ENCODE results near the gene RPL41. TPM values are rescaled to one million over a fixed set of nuclear protein-coding genes. Genes with fewer than 3 reads are reported as not detected.
"Not testable (repeated sequence)": the region's sequence is repeated elsewhere in the genome, so short reads cannot be mapped to it uniquely, and the experiment has no call there.

RPL41 gene
- total and polyA plus RNA-seq, 4 donors: 979 to 2,155 (median 1,482) TPM

- no peak for DNase-seq (ENCODE audit: low spot score)
- Histone ChIP-seq H3K36me3 (ENCODE audit: control insufficient read depth in 4 of 4, insufficient read depth in 3 of 4, low read depth in 1 of 4, low read length in 3 of 4) (no peaks in the 10 kb centered on the region), H3K9ac (ENCODE audit: low read depth in 1 of 2, low read length in 2 of 2) (no peak overlapping the region), H3K27ac (ENCODE audit: low read depth in 1 of 2, low read length in 2 of 2) (no peak overlapping the region), H3K9me3 (ENCODE audit: control insufficient read depth in 4 of 4, low read length in 3 of 4) (no peaks in the 10 kb centered on the region), H3K4me1 (ENCODE audit: control insufficient read depth in 4 of 4, insufficient read depth in 4 of 4, low read length in 3 of 4) (no peaks in the 10 kb centered on the region), H3K4me3 (ENCODE audit: low read depth in 1 of 3, low read length in 3 of 3) (no peak overlapping the region), H3K27me3 (ENCODE audit: control insufficient read depth in 4 of 4, insufficient read depth in 4 of 4, low read length in 3 of 4) (no peaks in the 10 kb centered on the region)
- TF ChIP-seq YY1 (IDR thresholded peaks at IDR 0.05): no peak
- no peak for TF ChIP-seq FOXA2 (IDR thresholded peaks at IDR 0.05)
- TF ChIP-seq ATF3 (IDR thresholded peaks at IDR 0.05): no peak
- TF ChIP-seq TAF1 (conservative IDR thresholded peaks at IDR 0.05): no peak
- WGBS: 90% methylated on average over 4 of the region's 4 CpGs
Observed at GRCh38 chr12:56071648-56072047, 44.8 kb upstream of the RPL41 start.

- DNase-seq (ENCODE audit: low spot score): no peak
- Histone ChIP-seq H3K9ac (ENCODE audit: low read depth in 1 of 2, low read length in 2 of 2) (no peak overlapping the region), H3K9me3 (ENCODE audit: control insufficient read depth in 4 of 4, low read length in 3 of 4) (no peaks in the 10 kb centered on the region), H3K27ac (ENCODE audit: low read depth in 1 of 2, low read length in 2 of 2) (no peak overlapping the region), H3K27me3 (ENCODE audit: control insufficient read depth in 4 of 4, insufficient read depth in 4 of 4, low read length in 3 of 4) (no peaks in the 10 kb centered on the region), H3K4me1 (ENCODE audit: control insufficient read depth in 4 of 4, insufficient read depth in 4 of 4, low read length in 3 of 4) (peaks cover 0 to 7% (median 4%) of the 10 kb centered on the region in 4 donors), H3K36me3 (ENCODE audit: control insufficient read depth in 4 of 4, insufficient read depth in 3 of 4, low read depth in 1 of 4, low read length in 3 of 4) (no peaks in the 10 kb centered on the region), H3K4me3 (ENCODE audit: low read depth in 1 of 3, low read length in 3 of 3) (no peak overlapping the region)
- 94% methylated on average over 5 of the region's 5 CpGs for WGBS
- TF ChIP-seq JUND (IDR thresholded peaks at IDR 0.05) (no peak), ATF3 (IDR thresholded peaks at IDR 0.05) (no peak), REST (IDR thresholded peaks at IDR 0.05) (no peak), HNF4A (conservative IDR thresholded peaks at IDR 0.05) (no peak), NR2F2 (IDR thresholded peaks at IDR 0.05) (no peak), RXRA (IDR thresholded peaks at IDR 0.05) (no peak), ZBTB33 (IDR thresholded peaks at IDR 0.05) (no peak), RAD21 (IDR thresholded peaks at IDR 0.05) (no peak), FOXA2 (IDR thresholded peaks at IDR 0.05) (no peak), GABPA (IDR thresholded peaks at IDR 0.05 in 1 of 2, conservative IDR thresholded peaks at IDR 0.05 in 1 of 2) (no peak), TAF1 (conservative IDR thresholded peaks at IDR 0.05) (no peak), MAX (IDR thresholded peaks at IDR 0.05) (no peak), CTCF (IDR thresholded peaks at IDR 0.05; ENCODE audit: low read depth, low read length, missing input control) (no peak), FOXA1 (IDR thresholded peaks at IDR 0.05) (no peak)
Observed at GRCh38 chr12:56074396-56074795, 42.0 kb upstream of the RPL41 start.

GRCh38 chr12:56077966-56078365, 38.5 kb upstream of the RPL41 start:
- not testable (repeated sequence) for DNase-seq (ENCODE audit: low spot score); H3K27ac ChIP-seq (ENCODE audit: low read depth in 1 of 2, low read length in 2 of 2); H3K27me3 ChIP-seq (ENCODE audit: control insufficient read depth in 4 of 4, insufficient read depth in 4 of 4, low read length in 3 of 4); H3K9me3 ChIP-seq (ENCODE audit: control insufficient read depth in 4 of 4, low read length in 3 of 4); H3K36me3 ChIP-seq (ENCODE audit: control insufficient read depth in 4 of 4, insufficient read depth in 3 of 4, low read depth in 1 of 4, low read length in 3 of 4); H3K9ac ChIP-seq (ENCODE audit: low read depth in 1 of 2, low read length in 2 of 2); H3K4me3 ChIP-seq (ENCODE audit: low read depth in 1 of 3, low read length in 3 of 3)
- WGBS: 77% methylated on average over 9 of the region's 9 CpGs
- peaks cover 3 to 18% (median 11%) of the 10 kb centered on the region in 4 donors for H3K4me1 ChIP-seq (ENCODE audit: control insufficient read depth in 4 of 4, insufficient read depth in 4 of 4, low read length in 3 of 4)

Measured in liver (tissue), 9 donors.